ENCODE measurements around the gene CPAMD8.

DNA sequence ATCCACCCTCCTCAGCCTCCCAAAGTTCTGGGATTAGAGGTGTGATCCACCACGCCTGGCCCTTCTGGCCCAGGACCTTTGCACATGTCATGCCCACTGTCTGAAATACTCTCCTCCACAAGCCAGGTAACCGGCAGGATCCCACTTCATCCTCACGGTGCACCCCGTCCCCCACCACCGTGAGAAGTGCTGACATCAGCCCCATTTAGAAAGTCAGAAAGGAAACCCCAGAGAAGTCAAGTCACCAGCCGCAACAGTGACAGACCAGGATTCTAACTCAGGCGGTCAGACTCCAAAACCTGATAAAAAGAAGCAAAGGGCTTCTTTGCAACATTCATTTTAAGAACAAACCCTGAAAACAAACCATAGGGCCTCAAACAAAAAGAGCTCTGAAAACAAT lies 3.9 kb downstream of the CPAMD8 start:
- TF ChIP-seq, protein P1, sequence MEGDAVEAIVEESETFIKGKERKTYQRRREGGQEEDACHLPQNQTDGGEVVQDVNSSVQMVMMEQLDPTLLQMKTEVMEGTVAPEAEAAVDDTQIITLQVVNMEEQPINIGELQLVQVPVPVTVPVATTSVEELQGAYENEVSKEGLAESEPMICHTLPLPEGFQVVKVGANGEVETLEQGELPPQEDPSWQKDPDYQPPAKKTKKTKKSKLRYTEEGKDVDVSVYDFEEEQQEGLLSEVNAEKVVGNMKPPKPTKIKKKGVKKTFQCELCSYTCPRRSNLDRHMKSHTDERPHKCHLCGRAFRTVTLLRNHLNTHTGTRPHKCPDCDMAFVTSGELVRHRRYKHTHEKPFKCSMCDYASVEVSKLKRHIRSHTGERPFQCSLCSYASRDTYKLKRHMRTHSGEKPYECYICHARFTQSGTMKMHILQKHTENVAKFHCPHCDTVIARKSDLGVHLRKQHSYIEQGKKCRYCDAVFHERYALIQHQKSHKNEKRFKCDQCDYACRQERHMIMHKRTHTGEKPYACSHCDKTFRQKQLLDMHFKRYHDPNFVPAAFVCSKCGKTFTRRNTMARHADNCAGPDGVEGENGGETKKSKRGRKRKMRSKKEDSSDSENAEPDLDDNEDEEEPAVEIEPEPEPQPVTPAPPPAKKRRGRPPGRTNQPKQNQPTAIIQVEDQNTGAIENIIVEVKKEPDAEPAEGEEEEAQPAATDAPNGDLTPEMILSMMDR (IDR thresholded peaks at IDR 0.05), result no peak
- TF ChIP-seq POLR2AphosphoS5 (IDR thresholded peaks at IDR 0.05), result no peak
